ENCODE measurements around the gene SLC25A26. TPM values are rescaled to one million over a fixed set of nuclear protein-coding genes. Genes with fewer than 3 reads are reported as not detected.
A peak's percentile ranks its signal among the peaks of the same experiment; 100 is the strongest.
"Not testable (repeated sequence)": the region's sequence is repeated elsewhere in the genome, so short reads cannot be mapped to it uniquely, and the experiment has no call there.

SLC25A26 gene
- total RNA-seq, 1 experiment from 2014 or later = 22.4 TPM

- no peak for DNase-seq (ENCODE audit: extremely low read depth, low read depth)
Observed at GRCh38 chr3:66224220-66224619, 3.4 kb downstream of the SLC25A26 start.

- DNase-seq (ENCODE audit: extremely low read depth, low read depth) = not testable (repeated sequence)
Observed at GRCh38 chr3:66226093-66226492, 5.3 kb downstream of the SLC25A26 start.

GRCh38 chr3:66227051-66227450, 6.2 kb downstream of the SLC25A26 start:
- DNase-seq (ENCODE audit: extremely low read depth, low read depth) = no peak

GRCh38 chr3:66227915-66228314, 7.1 kb downstream of the SLC25A26 start:
- DNase-seq (ENCODE audit: extremely low read depth, low read depth) = no peak

- no peak for DNase-seq (ENCODE audit: extremely low read depth, low read depth)
Observed at GRCh38 chr3:66228707-66229106, 7.9 kb downstream of the SLC25A26 start.

GRCh38 chr3:66229931-66230330, 9.1 kb downstream of the SLC25A26 start:
- DNase-seq (ENCODE audit: extremely low read depth, low read depth) = no peak

- DNase-seq (ENCODE audit: extremely low read depth, low read depth) = no peak
Observed at GRCh38 chr3:66233033-66233432, 12.2 kb downstream of the SLC25A26 start.

GRCh38 chr3:66236281-66236680, 15.5 kb downstream of the SLC25A26 start:
- DNase-seq (ENCODE audit: extremely low read depth, low read depth) = no peak

GRCh38 chr3:66237552-66237951, 16.8 kb downstream of the SLC25A26 start:
- no peak for DNase-seq (ENCODE audit: extremely low read depth, low read depth)

- no peak for DNase-seq (ENCODE audit: extremely low read depth, low read depth)
Observed at GRCh38 chr3:66239513-66240123, 18.8 kb downstream of the SLC25A26 start.

- no peak for DNase-seq (ENCODE audit: extremely low read depth, low read depth)
Observed at GRCh38 chr3:66241466-66241865, 20.7 kb downstream of the SLC25A26 start.

GRCh38 chr3:66242788-66243464, 22.1 kb downstream of the SLC25A26 start:
- DNase-seq (ENCODE audit: extremely low read depth, low read depth) = no peak

- DNase-seq (ENCODE audit: extremely low read depth, low read depth) = no peak
Observed at GRCh38 chr3:66248641-66249040, 27.8 kb downstream of the SLC25A26 start.

- DNase-seq (ENCODE audit: extremely low read depth, low read depth) = peak; percentile 26
Observed at GRCh38 chr3:66253790-66254620, 33.2 kb downstream of the SLC25A26 start.

- no peak for DNase-seq (ENCODE audit: extremely low read depth, low read depth)
Observed at GRCh38 chr3:66255865-66256264, 35.1 kb downstream of the SLC25A26 start.

GRCh38 chr3:66256806-66257205, 36.0 kb downstream of the SLC25A26 start:
- DNase-seq (ENCODE audit: extremely low read depth, low read depth) = no peak

- DNase-seq (ENCODE audit: extremely low read depth, low read depth) = no peak
Observed at GRCh38 chr3:66259566-66260255, 38.9 kb downstream of the SLC25A26 start.

GRCh38 chr3:66260431-66260830, 39.6 kb downstream of the SLC25A26 start:
- no peak for DNase-seq (ENCODE audit: extremely low read depth, low read depth)

- no peak for DNase-seq (ENCODE audit: extremely low read depth, low read depth)
Observed at GRCh38 chr3:66261355-66261754, 40.6 kb downstream of the SLC25A26 start.

- DNase-seq (ENCODE audit: extremely low read depth, low read depth) = no peak
Observed at GRCh38 chr3:66265649-66266048, 44.8 kb downstream of the SLC25A26 start.

- DNase-seq (ENCODE audit: extremely low read depth, low read depth) = no peak
Observed at GRCh38 chr3:66266551-66266950, 45.8 kb downstream of the SLC25A26 start.

Data from NCI-H460 (cell line).